ENCODE results near the gene EXOC8.

Gene EXOC8

DNA sequence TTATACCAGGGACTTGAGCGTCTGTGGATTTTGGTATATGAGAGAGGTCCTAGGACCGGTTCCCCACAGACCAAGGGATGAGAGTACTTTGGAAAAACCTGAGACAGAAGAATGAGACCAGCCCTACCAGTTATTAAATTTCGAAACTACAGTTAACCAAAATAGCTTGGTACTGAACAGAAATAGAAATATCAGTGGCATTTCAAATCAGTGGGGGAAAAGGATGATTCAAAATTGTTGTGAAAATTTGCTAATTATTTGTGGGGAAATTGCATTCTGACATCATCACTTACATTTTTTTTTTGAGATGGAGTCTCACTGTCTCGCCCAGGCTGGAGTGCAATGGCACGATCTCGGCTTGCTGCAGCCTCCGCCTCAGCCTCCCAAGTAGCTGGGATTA is 8.2 kb downstream of the EXOC8 start:
- Histone ChIP-seq H3K27me3 (ENCODE audit: insufficient read depth, low read length) (no peaks in the 10 kb centered on the region), H2AFZ (ENCODE audit: low read length) (no peak overlapping the region), H3K9me2 (ENCODE audit: low read depth, low read length) (no peaks in the 10 kb centered on the region), H3K4me2 (ENCODE audit: low read length) (no peak overlapping the region), H3F3A (ENCODE audit: insufficient read depth, low read length) (no peaks in the 10 kb centered on the region), H3K27ac (ENCODE audit: low read depth, low read length, poor library complexity, severe bottlenecking) (no peak overlapping the region), H3K4me1 (ENCODE audit: insufficient read depth, low read length, severe bottlenecking) (peaks cover 19% of the 10 kb centered on the region), H3K9ac (ENCODE audit: low read length) (no peak overlapping the region), H4K20me1 (ENCODE audit: insufficient read depth, low read length) (no peaks in the 10 kb centered on the region), H3K36me3 (ENCODE audit: insufficient read depth, low read length) (peaks cover 14% of the 10 kb centered on the region), H3K9me3 (ENCODE audit: low read length) (no peaks in the 10 kb centered on the region), H3K79me2 (ENCODE audit: insufficient read depth, low read length) (peaks cover 16% of the 10 kb centered on the region), H3K4me3 (ENCODE audit: low read depth, low read length, poor library complexity, severe bottlenecking) (no peak overlapping the region)
- TF ChIP-seq EZH2 (IDR thresholded peaks at IDR 0.05; ENCODE audit: borderline replicate concordance, low read length) (no peak), CTCF (IDR thresholded peaks at IDR 0.05; ENCODE audit: low read length) (no peak)

DNA sequence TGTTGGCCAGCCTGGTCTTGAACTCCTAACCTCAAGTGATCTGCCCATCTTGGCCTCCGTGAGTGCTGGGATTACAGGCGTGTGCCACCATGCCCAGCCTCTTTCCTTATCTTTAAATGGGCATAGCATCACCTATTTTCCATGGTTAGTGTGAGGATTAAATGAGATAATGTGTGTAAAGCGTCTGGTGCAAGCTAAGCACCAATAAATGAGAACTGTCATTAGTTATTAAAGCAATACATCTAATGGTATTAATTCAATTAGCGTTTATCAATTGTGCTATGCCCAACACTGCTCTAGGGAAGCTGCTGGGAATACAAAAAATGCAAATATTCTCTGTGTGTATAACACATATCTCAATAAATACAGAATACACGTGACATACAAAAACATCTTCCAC is 10.0 kb downstream of the EXOC8 start:
- no peak overlapping the region for H2AFZ ChIP-seq (ENCODE audit: low read length)
- no peak overlapping the region for H3K9ac ChIP-seq (ENCODE audit: low read length)
- H3K9me3 ChIP-seq (ENCODE audit: low read length): no peaks in the 10 kb centered on the region
- H3K4me2 ChIP-seq (ENCODE audit: low read length): no peak overlapping the region
- no peaks in the 10 kb centered on the region for H3F3A ChIP-seq (ENCODE audit: insufficient read depth, low read length)
- no peak overlapping the region for H3K27ac ChIP-seq (ENCODE audit: low read depth, low read length, poor library complexity, severe bottlenecking)
- no peaks in the 10 kb centered on the region for H3K79me2 ChIP-seq (ENCODE audit: insufficient read depth, low read length)
- H3K27me3 ChIP-seq (ENCODE audit: insufficient read depth, low read length): no peaks in the 10 kb centered on the region
- peaks cover 4% of the 10 kb centered on the region; the same call in 1 of the 2 replicates for H3K36me3 ChIP-seq (ENCODE audit: insufficient read depth, low read length)
- no peak overlapping the region for H3K4me3 ChIP-seq (ENCODE audit: low read depth, low read length, poor library complexity, severe bottlenecking)
- TF ChIP-seq CTCF (IDR thresholded peaks at IDR 0.05; ENCODE audit: low read length) (no peak), EZH2 (IDR thresholded peaks at IDR 0.05; ENCODE audit: borderline replicate concordance, low read length) (no peak)
- H4K20me1 ChIP-seq (ENCODE audit: insufficient read depth, low read length): no peaks in the 10 kb centered on the region
- no peaks in the 10 kb centered on the region for H3K9me2 ChIP-seq (ENCODE audit: low read depth, low read length)
- no peaks in the 10 kb centered on the region for H3K4me1 ChIP-seq (ENCODE audit: insufficient read depth, low read length, severe bottlenecking)

DNA sequence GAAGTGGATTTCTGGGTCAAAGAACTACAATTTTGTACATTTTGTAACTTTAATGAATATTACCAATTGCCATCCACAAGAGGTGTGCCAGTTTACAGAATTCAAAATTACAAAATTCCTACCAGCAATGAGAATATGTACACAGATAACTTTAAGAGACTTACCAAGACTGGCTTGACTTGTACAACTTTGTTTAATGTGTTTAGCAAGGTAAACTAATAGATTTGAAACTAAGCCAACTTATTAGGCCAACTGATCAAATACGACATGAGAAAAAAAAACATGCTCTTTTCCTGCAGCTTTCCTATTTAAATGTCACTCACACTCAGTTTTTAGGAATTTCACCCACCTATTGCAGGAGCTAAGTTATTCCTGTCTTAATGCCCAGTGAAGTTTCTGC is 11.4 kb downstream of the EXOC8 start:
- H3K9me3 ChIP-seq (ENCODE audit: low read length): no peaks in the 10 kb centered on the region
- H3K4me3 ChIP-seq (ENCODE audit: low read depth, low read length, poor library complexity, severe bottlenecking): no peak overlapping the region
- H3K9me2 ChIP-seq (ENCODE audit: low read depth, low read length): no peaks in the 10 kb centered on the region
- no peak overlapping the region for H3K4me2 ChIP-seq (ENCODE audit: low read length)
- no peaks in the 10 kb centered on the region for H3K4me1 ChIP-seq (ENCODE audit: insufficient read depth, low read length, severe bottlenecking)
- no peaks in the 10 kb centered on the region for H3F3A ChIP-seq (ENCODE audit: insufficient read depth, low read length)
- H4K20me1 ChIP-seq (ENCODE audit: insufficient read depth, low read length): no peaks in the 10 kb centered on the region
- no peaks in the 10 kb centered on the region for H3K79me2 ChIP-seq (ENCODE audit: insufficient read depth, low read length)
- no peaks in the 10 kb centered on the region for H3K36me3 ChIP-seq (ENCODE audit: insufficient read depth, low read length)
- H2AFZ ChIP-seq (ENCODE audit: low read length): no peak overlapping the region
- no peak overlapping the region for H3K27ac ChIP-seq (ENCODE audit: low read depth, low read length, poor library complexity, severe bottlenecking)
- no peak overlapping the region for H3K9ac ChIP-seq (ENCODE audit: low read length)
- no peak for TF ChIP-seq EZH2 (IDR thresholded peaks at IDR 0.05; ENCODE audit: borderline replicate concordance, low read length)
- H3K27me3 ChIP-seq (ENCODE audit: insufficient read depth, low read length): no peaks in the 10 kb centered on the region

GRCh38 chr1:231324660-231325059 is 13.0 kb downstream of the EXOC8 start:
- Histone ChIP-seq H3K4me1 (ENCODE audit: insufficient read depth, low read length, severe bottlenecking) (no peaks in the 10 kb centered on the region), H3K27ac (ENCODE audit: low read depth, low read length, poor library complexity, severe bottlenecking) (no peak overlapping the region), H3K9ac (ENCODE audit: low read length) (no peak overlapping the region), H3K27me3 (ENCODE audit: insufficient read depth, low read length) (no peaks in the 10 kb centered on the region), H3K9me2 (ENCODE audit: low read depth, low read length) (no peaks in the 10 kb centered on the region), H2AFZ (ENCODE audit: low read length) (no peak overlapping the region), H3K4me3 (ENCODE audit: low read depth, low read length, poor library complexity, severe bottlenecking) (no peak overlapping the region), H4K20me1 (ENCODE audit: insufficient read depth, low read length) (no peaks in the 10 kb centered on the region), H3K79me2 (ENCODE audit: insufficient read depth, low read length) (no peaks in the 10 kb centered on the region), H3K9me3 (ENCODE audit: low read length) (no peaks in the 10 kb centered on the region), H3K4me2 (ENCODE audit: low read length) (no peak overlapping the region), H3K36me3 (ENCODE audit: insufficient read depth, low read length) (no peaks in the 10 kb centered on the region), H3F3A (ENCODE audit: insufficient read depth, low read length) (no peaks in the 10 kb centered on the region)
- TF ChIP-seq EZH2 (IDR thresholded peaks at IDR 0.05; ENCODE audit: borderline replicate concordance, low read length) (no peak), CTCF (IDR thresholded peaks at IDR 0.05; ENCODE audit: low read length) (no peak)
